Erythroblast (primary cell): Measurements from ENCODE around the gene ARL5B.
"Not testable (repeated sequence)": the region's sequence is repeated elsewhere in the genome, so short reads cannot be mapped to it uniquely, and the experiment has no call there.

Experiments used
- GATA1 ChIP-seq: IDR thresholded peaks from 2 replicates; pipeline ENCODE4 v1.6.1; 2011; ENCODE audit warnings: low read depth, mild to moderate bottlenecking, control low read depth, low read length, moderate library complexity
- POLR2A ChIP-seq: IDR thresholded peaks from 2 replicates; pipeline ENCODE4 v1.6.1; 2011; ENCODE audit warnings: mild to moderate bottlenecking, low read length

DNA sequence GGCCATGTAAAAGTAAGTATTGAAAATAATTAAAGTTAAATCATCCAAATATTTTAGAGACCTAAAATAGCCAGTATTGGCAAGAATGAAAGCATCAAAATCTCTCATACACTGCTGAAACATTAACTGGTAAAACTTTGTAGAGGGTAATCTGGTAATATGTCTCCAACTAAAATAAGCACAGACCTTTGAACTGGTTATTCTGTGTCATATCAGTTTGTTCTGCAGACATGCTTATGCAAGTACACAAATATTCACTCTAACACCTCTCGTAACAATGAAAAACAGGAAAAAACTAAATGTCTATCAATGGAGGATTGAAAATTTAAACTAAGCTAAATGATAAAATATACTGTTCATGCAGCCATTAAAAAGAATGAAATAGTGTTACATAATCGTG is 19.5 kb upstream of the ARL5B start:
- TF ChIP-seq POLR2A, GATA1: not testable (repeated sequence)
